ENCODE results near the gene HOXA6.

The HOXA6 gene

GRCh38 chr7:27137640-27138315 lies 9.8 kb downstream of the HOXA6 start:
- DNase-seq (ENCODE audit: low spot score): no peak

- DNase-seq (ENCODE audit: low spot score): no peak
Observed at GRCh38 chr7:27134392-27134791, 13.2 kb downstream of the HOXA6 start.

GRCh38 chr7:27133409-27134231 lies 14.0 kb downstream of the HOXA6 start:
- no peak for DNase-seq (ENCODE audit: low spot score)

GRCh38 chr7:27132978-27133377 lies 14.6 kb downstream of the HOXA6 start:
- no peak for DNase-seq (ENCODE audit: low spot score)

GRCh38 chr7:27132214-27132613 lies 15.4 kb downstream of the HOXA6 start:
- DNase-seq (ENCODE audit: low spot score): no peak

- no peak for DNase-seq (ENCODE audit: low spot score)
Observed at GRCh38 chr7:27131390-27131819, 16.2 kb downstream of the HOXA6 start.

GRCh38 chr7:27130540-27131389 lies 16.8 kb downstream of the HOXA6 start, which contains the start of gene HOXA4:
HOXA4 (minus strand) TSS chr7:27130757; CDS start chr7:27130733, 24 bp downstream.
- DNase-seq (ENCODE audit: low spot score): peak; percentile 97

GRCh38 chr7:27129729-27130539 lies 17.6 kb downstream of the HOXA6 start:
- DNase-seq (ENCODE audit: low spot score): peak; percentile 57

- DNase-seq (ENCODE audit: low spot score): no peak
Observed at GRCh38 chr7:27128776-27129728, 18.5 kb downstream of the HOXA6 start.

GRCh38 chr7:27128034-27128433 lies 19.5 kb downstream of the HOXA6 start:
- no peak for DNase-seq (ENCODE audit: low spot score)

- no peak for DNase-seq (ENCODE audit: low spot score)
Observed at GRCh38 chr7:27126596-27127327, 20.8 kb downstream of the HOXA6 start.

- no peak for DNase-seq (ENCODE audit: low spot score)
Observed at GRCh38 chr7:27125986-27126394, 21.6 kb downstream of the HOXA6 start.

- DNase-seq (ENCODE audit: low spot score): no peak
Observed at GRCh38 chr7:27124902-27125689, 22.5 kb downstream of the HOXA6 start.

- DNase-seq (ENCODE audit: low spot score): no peak
Observed at GRCh38 chr7:27124096-27124901, 23.3 kb downstream of the HOXA6 start.

- no peak for DNase-seq (ENCODE audit: low spot score)
Observed at GRCh38 chr7:27123477-27124053, 24.0 kb downstream of the HOXA6 start.

GRCh38 chr7:27123007-27123476 lies 24.5 kb downstream of the HOXA6 start:
- DNase-seq (ENCODE audit: low spot score): no peak

Data from hepatic stellate cell (primary cell).